HG03039 (cell line): ENCODE data around the gene NCS1.
"Not testable (repeated sequence)": the region's sequence is repeated elsewhere in the genome, so short reads cannot be mapped to it uniquely, and the experiment has no call there.

Source experiments
- ATAC-seq: cut with Tn5 transposase; IDR thresholded peaks from one replicate; pipeline ENCODE4 v1.9.1; 2021; ENCODE audit warnings: mild to moderate bottlenecking, moderate library complexity; ENCODE audit not compliant: unreplicated experiment

NCS1 gene

GRCh38 chr9:130259044-130259443 lies 86.8 kb downstream of the NCS1 start:
- no peak for ATAC-seq

- no peak for ATAC-seq
These were observed 88.9 kb downstream of the NCS1 start for GRCh38 chr9:130260816-130261765.

- no peak for ATAC-seq
These were observed 90.0 kb downstream of the NCS1 start for GRCh38 chr9:130262061-130262745.

DNA sequence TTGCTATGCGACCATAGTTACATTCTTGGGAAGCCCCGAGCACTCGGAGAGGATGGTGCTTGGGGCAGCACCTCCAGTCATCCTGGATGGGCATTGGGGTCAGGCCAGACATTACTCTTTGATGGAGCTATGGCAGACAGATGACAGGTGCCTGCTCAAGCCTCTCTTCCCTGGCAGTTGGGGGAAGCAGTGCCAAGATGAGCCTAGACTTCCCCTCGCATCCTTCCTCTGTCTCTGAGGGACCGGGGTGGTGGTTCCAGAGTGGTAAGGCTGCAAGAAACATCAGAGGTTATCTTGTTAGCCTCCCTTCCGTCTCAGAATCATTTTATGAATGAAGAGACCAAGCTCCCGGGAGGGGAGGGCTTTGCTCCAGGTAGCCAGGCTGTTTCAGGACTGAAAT lies 90.6 kb downstream of the NCS1 start:
- ATAC-seq, result no peak

GRCh38 chr9:130263601-130264413 lies 91.6 kb downstream of the NCS1 start:
- ATAC-seq, result no peak

DNA sequence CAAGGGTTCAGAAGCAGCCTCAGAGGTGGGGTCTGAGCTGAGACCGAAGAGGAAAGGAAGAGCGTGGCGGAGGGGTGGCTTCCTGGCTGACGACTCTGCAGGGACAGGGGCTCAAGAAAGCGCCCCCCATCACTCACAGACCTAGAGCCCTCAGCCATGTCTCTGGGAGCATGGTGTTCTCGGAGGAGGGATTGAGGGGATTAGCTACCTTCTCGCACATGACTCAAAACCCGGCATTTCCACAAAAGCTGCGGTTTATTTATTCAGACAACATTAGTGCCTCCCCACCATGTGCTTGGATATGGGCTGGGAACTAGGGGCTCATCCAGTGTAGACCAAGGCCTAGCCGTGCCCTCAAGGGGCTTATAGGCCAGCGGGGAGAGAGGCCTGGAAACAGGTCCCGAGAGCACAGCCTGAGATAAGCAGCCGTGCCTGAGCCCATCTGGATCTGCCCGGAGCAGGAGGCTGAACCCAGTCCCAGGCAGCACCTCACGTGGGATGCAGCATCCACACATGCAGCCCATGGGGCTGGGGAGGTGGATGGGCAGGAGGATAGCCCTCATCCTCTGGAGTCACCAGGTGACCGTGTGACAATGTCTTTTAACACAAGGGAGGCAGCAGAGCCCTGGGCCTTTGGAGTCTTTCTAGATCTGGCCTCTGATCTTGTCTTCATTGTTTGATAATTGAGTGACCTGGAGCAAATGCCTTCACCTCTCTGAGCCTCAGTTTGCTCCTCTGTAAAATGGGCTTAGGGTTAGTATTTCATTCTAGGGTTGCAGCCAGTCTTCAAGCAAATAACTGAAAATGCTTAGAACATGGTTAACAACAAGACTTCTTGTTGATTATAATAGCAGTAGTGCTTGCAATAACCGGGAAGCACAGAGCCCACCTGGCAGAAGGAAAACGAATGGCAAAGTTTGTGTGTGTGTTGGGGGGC lies 92.5 kb downstream of the NCS1 start:
- ATAC-seq, result no peak

DNA sequence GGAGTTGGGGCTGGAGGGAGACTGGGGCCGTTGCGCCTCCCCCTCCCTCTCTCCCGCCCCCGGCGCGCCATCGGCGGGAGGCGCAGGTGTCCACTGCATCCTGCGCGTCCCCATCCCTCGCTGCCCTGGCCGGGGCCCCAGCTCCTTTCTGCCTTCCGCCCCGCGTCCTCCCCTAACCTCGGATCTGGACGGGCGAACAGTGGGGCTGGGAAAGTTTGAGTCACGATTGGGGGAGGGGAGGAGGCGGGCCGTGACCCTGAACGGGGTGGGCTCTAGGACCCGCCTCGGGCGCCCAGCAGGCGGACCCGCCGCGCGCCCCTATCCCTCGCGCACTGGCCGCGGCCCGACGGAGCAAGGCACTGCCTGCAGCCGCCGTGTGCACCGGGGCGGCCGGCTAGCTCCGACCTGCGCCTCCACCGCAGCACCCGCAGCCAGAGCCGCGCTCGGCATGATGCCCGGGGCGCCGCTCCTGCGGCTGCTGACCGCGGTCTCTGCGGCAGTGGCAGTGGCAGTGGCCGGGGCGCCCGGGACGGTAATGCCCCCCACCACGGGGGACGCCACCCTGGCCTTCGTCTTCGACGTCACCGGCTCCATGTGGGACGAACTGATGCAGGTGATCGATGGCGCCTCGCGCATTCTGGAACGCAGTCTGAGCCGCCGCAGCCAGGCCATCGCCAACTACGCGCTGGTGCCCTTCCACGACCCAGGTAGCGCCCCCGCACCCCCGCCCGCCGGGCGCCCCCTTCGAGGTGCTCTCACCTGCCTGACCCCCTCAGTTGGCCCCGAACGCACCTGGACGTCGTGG lies 93.4 kb downstream of the NCS1 start, which contains the start of gene HMCN2:
HMCN2 (plus strand) TSS at position 330 of the 805 bp plus-strand sequence; CDS start at position 449, 119 bp downstream.
- no peak for ATAC-seq

- ATAC-seq, result no peak
These were observed 94.3 kb downstream of the NCS1 start for GRCh38 chr9:130266236-130267098.

- no peak for ATAC-seq
These were observed 95.7 kb downstream of the NCS1 start for GRCh38 chr9:130267930-130268329.

DNA sequence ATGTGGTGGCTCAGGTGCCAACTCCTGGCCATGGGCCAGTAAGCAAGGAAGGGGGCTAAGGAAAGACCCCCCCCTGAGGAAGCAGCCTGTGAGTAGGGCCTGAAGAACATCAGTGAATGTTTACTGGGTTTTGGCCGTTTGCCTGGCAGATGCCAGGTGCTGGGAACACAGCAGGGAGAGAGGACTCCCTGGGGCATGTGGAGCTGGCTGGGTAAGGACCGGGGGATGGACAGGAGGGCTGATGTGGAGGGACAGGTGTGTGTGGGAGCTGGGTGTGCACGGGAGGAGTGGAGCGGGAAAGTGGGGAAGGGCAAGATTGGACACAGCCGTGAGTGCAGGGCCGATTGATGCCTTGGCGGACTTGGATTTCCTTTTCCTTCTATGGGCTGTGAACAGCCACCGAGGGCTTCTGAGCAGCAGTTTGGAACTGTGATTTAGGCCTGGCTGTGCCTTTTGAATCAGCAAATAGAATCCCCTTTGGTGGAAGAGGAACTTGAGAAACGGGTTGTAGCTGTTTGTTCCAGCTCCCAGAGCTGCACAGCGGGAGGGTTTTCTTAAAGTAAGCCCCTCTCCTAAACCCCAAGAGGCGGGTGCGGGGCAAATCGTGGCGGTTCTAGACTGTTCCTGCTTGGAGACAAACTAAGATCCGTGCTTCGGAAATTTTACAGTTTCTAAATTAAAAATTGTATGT lies 96.5 kb downstream of the NCS1 start:
- no peak for ATAC-seq

DNA sequence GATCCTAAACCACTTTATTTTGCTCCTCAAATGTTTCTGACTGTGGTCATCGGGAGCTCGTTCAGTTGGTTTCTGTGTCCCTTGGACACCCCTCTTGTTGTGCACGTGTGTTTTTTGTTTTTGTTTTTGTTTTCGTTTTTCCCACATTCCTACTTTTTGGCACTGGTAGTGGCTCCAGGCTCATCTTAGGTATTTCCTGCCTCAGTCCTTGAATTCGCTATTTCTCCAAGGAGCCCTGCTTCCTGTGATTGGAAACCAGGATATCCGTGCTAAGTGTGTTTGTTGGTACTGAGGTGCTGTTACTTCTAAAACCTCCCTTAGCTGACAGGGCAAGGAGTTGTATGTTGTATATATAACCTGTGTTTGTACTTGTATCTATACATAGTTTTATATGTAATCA lies 99.3 kb downstream of the NCS1 start:
- no peak for ATAC-seq

DNA sequence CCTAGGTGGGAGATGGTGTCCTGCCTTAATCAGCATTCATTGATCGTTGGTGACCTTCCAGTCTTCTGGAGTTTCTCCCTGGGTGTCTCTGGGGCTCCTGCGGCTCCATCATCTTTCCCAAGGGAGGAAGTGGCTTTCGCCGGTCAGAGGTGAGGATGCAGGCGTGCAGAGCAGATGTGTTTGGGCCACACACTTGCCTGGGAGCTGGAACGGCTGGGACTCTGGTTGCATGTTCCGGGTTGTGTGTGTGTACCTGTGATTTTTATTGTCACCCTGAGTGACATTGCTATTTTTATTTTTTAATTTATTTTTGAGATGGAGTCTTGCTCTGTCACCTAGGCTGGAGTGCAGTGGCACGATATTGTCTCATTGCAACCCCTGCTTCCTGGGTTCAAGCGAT lies 103.0 kb downstream of the NCS1 start:
- ATAC-seq, result no peak

DNA sequence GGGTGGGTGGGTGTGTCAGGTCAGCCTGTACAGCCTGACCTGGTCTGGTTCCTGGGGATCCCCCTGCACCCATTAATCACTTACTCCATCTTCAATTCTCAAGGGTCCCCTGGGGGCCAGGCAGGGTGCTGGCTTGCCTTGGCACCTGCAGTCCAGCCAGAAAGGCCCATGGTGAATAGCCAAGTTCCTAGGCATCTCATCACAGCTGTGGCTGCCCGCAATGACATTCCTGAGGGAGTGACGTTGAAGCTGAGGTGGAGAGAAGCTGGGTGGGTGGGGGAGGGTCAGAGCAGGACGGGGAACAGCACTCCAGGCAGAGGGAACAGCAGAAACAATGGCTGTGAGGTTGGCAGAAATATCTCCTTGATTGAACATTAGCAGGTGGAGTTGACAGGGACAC lies 103.9 kb downstream of the NCS1 start:
- no peak for ATAC-seq

GRCh38 chr9:130276955-130277354 lies 104.8 kb downstream of the NCS1 start:
- ATAC-seq, result no peak

GRCh38 chr9:130277525-130277924 lies 105.3 kb downstream of the NCS1 start:
- not testable (repeated sequence) for ATAC-seq

DNA sequence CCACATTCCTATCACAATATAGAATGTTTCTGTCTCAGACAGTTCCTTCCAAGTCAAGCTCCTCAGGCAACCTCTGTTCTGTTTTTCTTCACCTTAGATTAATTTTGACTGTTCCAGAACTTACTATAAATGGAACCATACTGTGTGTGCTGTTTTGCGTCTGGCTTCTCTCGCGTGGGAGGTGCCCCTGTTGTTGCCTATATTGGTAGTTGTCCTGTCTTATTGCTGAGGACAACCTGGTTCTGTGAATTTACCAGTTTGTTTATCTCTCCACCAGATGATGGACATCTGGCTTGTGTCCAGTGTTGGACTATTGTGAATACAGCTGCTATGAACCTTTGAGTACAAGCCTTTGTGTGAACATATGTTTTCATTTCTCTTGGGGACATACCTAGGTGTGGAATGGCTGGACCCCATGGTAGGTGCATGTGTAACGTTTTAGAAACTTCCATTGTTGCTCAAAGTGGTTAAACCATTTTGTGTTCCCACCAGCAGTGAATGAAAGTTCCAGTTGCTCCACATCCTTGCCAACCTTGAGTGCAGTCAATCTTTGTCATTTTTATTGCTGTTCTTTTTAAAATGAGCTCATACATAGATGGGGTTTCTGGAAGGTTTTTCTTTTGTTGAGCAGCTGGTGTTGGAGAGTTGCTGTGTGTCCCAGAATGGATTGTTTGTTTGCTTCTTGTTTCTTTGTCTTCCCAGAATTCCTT lies 111.5 kb downstream of the NCS1 start:
- ATAC-seq, result no peak

DNA sequence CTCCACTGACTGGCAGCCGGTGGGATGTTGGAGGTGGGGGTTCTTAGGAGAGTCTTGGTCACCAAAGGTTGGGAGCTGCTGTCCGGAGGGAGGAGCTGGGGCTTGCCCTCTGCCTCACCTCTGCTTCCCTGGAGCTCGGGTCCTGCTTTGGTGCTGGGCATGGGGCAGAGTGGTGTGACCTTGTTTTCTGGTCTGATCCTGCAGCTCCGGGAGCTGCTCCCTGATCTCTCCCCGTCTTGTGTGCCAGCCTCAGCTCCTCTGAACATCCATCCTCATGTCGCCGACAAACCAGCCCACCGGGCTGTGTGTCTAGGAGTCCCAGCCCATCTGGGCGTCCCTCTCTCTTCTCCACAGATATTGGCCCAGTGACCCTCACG lies 112.0 kb downstream of the NCS1 start:
- ATAC-seq, result no peak
